ENCODE data around the gene C2orf80.
A peak's percentile ranks its signal among the peaks of the same experiment; 100 is the strongest.
"Not testable (repeated sequence)": the region's sequence is repeated elsewhere in the genome, so short reads cannot be mapped to it uniquely, and the experiment has no call there.

C2orf80 gene

GRCh38 chr2:208142240-208142924 lies 47.4 kb downstream of the C2orf80 start:
- Histone ChIP-seq H3K9me3 (replicated peaks in 1 of 2; ENCODE audit: control insufficient read depth in 2 of 2, insufficient read depth in 1 of 2, low read depth in 1 of 2, low read length in 2 of 2) (no peaks in the 10 kb centered on the region), H3K14ac (ENCODE audit: low read length) (no peak overlapping the region), H3K23ac (ENCODE audit: low read depth, low read length, poor library complexity) (no peak overlapping the region), H3K27ac (replicated peaks; ENCODE audit: low read length) (no peak overlapping the region), H3K4me3 (ENCODE audit: low read length in 2 of 2) (no peak overlapping the region), H3K4me1 (ENCODE audit: control insufficient read depth in 2 of 2, insufficient read depth in 1 of 2, low read depth in 1 of 2, low read length in 2 of 2) (peaks cover under 1 to 5% of the 10 kb centered on the region in 2 donors), H3K4me2 (ENCODE audit: insufficient read depth, low read length, poor library complexity, severe bottlenecking) (no peak overlapping the region), H2BK120ac (ENCODE audit: low read depth, low read length) (no peak overlapping the region), H3K27me3 (ENCODE audit: control insufficient read depth in 3 of 3, insufficient read depth in 3 of 3, low read depth in 1 of 3, low read length in 3 of 3) (no peaks in the 10 kb centered on the region), H2BK15ac (ENCODE audit: low read length) (no peak overlapping the region), H3K79me1 (ENCODE audit: low read depth, low read length) (no peaks in the 10 kb centered on the region), H2AFZ (ENCODE audit: low read length) (peak overlapping the region; percentile 28), H3K18ac (ENCODE audit: low read length) (peak overlapping the region; percentile 8), H3K36me3 (replicated peaks in 1 of 2; ENCODE audit: control insufficient read depth in 2 of 2, insufficient read depth in 2 of 2, low read length in 2 of 2) (no peaks in the 10 kb centered on the region), H4K8ac (ENCODE audit: low read depth, low read length) (no peak overlapping the region), H2BK5ac (ENCODE audit: low read length) (no peak overlapping the region), H2AK5ac (ENCODE audit: low read depth, low read length) (no peak overlapping the region), H2BK12ac (ENCODE audit: low read length) (no peak overlapping the region), H3K4ac (ENCODE audit: low read length) (no peak overlapping the region), H4K91ac (ENCODE audit: low read depth, low read length, poor library complexity) (no peak overlapping the region), H3K9ac (ENCODE audit: low read depth, low read length, poor library complexity) (no peak overlapping the region)
- no CpG with 5 or more reads among the region's 8 CpGs for WGBS, 2 donors (ENCODE audit: extremely low coverage in 2 of 2, insufficient read length in 2 of 2, insufficient replicate concordance in 1 of 2)
- no peak for DNase-seq (ENCODE audit: low spot score)

- H4K91ac ChIP-seq (ENCODE audit: low read depth, low read length, poor library complexity), result no peak overlapping the region
- H2BK15ac ChIP-seq (ENCODE audit: low read length), result no peak overlapping the region
- no peak for DNase-seq (ENCODE audit: low spot score)
- H2AFZ ChIP-seq (ENCODE audit: low read length), result peak overlapping the region; percentile 5
- H2AK5ac ChIP-seq (ENCODE audit: low read depth, low read length), result no peak overlapping the region
- H3K9ac ChIP-seq (ENCODE audit: low read depth, low read length, poor library complexity), result no peak overlapping the region
- H2BK120ac ChIP-seq (ENCODE audit: low read depth, low read length), result no peak overlapping the region
- H3K23ac ChIP-seq (ENCODE audit: low read depth, low read length, poor library complexity), result no peak overlapping the region
- H3K4me3 ChIP-seq (ENCODE audit: low read length in 2 of 2), result no peak overlapping the region
- no peak overlapping the region for H3K27ac ChIP-seq (replicated peaks; ENCODE audit: low read length)
- no peaks in the 10 kb centered on the region for H3K79me1 ChIP-seq (ENCODE audit: low read depth, low read length)
- WGBS, 2 donors (ENCODE audit: extremely low coverage in 2 of 2, insufficient read length in 2 of 2, insufficient replicate concordance in 1 of 2), result no CpG with 5 or more reads among the region's 18 CpGs
- H3K14ac ChIP-seq (ENCODE audit: low read length), result no peak overlapping the region
- no peak overlapping the region for H2BK12ac ChIP-seq (ENCODE audit: low read length)
- H3K9me3 ChIP-seq (replicated peaks in 1 of 2; ENCODE audit: control insufficient read depth in 2 of 2, insufficient read depth in 1 of 2, low read depth in 1 of 2, low read length in 2 of 2), result peaks cover 0 to 3% of the 10 kb centered on the region in 2 donors
- H3K4me2 ChIP-seq (ENCODE audit: insufficient read depth, low read length, poor library complexity, severe bottlenecking), result no peak overlapping the region
- no peak overlapping the region for H2BK5ac ChIP-seq (ENCODE audit: low read length)
- H3K4ac ChIP-seq (ENCODE audit: low read length), result no peak overlapping the region
- no peaks in the 10 kb centered on the region for H3K27me3 ChIP-seq (ENCODE audit: control insufficient read depth in 3 of 3, insufficient read depth in 3 of 3, low read depth in 1 of 3, low read length in 3 of 3)
- no peaks in the 10 kb centered on the region for H3K36me3 ChIP-seq (replicated peaks in 1 of 2; ENCODE audit: control insufficient read depth in 2 of 2, insufficient read depth in 2 of 2, low read length in 2 of 2)
- peaks cover 2 to 7% of the 10 kb centered on the region in 2 donors for H3K4me1 ChIP-seq (ENCODE audit: control insufficient read depth in 2 of 2, insufficient read depth in 1 of 2, low read depth in 1 of 2, low read length in 2 of 2)
- H4K8ac ChIP-seq (ENCODE audit: low read depth, low read length), result no peak overlapping the region
- H3K18ac ChIP-seq (ENCODE audit: low read length), result no peak overlapping the region
These were observed 50.4 kb downstream of the C2orf80 start for GRCh38 chr2:208139447-208139846.

GRCh38 chr2:208138334-208138733 lies 51.5 kb downstream of the C2orf80 start:
- not testable (repeated sequence) for H3K36me3 ChIP-seq (replicated peaks in 1 of 2; ENCODE audit: control insufficient read depth in 2 of 2, insufficient read depth in 2 of 2, low read length in 2 of 2); H3K23ac ChIP-seq (ENCODE audit: low read depth, low read length, poor library complexity); H4K8ac ChIP-seq (ENCODE audit: low read depth, low read length); H3K27ac ChIP-seq (replicated peaks; ENCODE audit: low read length); H2BK5ac ChIP-seq (ENCODE audit: low read length); H3K79me1 ChIP-seq (ENCODE audit: low read depth, low read length); H2BK12ac ChIP-seq (ENCODE audit: low read length); H2BK15ac ChIP-seq (ENCODE audit: low read length); H3K9ac ChIP-seq (ENCODE audit: low read depth, low read length, poor library complexity); H3K4me2 ChIP-seq (ENCODE audit: insufficient read depth, low read length, poor library complexity, severe bottlenecking); H3K4me3 ChIP-seq (ENCODE audit: low read length in 2 of 2); H3K27me3 ChIP-seq (ENCODE audit: control insufficient read depth in 3 of 3, insufficient read depth in 3 of 3, low read depth in 1 of 3, low read length in 3 of 3); H3K9me3 ChIP-seq (replicated peaks in 1 of 2; ENCODE audit: control insufficient read depth in 2 of 2, insufficient read depth in 1 of 2, low read depth in 1 of 2, low read length in 2 of 2); DNase-seq (ENCODE audit: low spot score); H3K4ac ChIP-seq (ENCODE audit: low read length); H2AFZ ChIP-seq (ENCODE audit: low read length); H2BK120ac ChIP-seq (ENCODE audit: low read depth, low read length); H4K91ac ChIP-seq (ENCODE audit: low read depth, low read length, poor library complexity); H3K14ac ChIP-seq (ENCODE audit: low read length); H2AK5ac ChIP-seq (ENCODE audit: low read depth, low read length); H3K4me1 ChIP-seq (ENCODE audit: control insufficient read depth in 2 of 2, insufficient read depth in 1 of 2, low read depth in 1 of 2, low read length in 2 of 2); H3K18ac ChIP-seq (ENCODE audit: low read length)
- no CpG with 5 or more reads among the region's 7 CpGs for WGBS, 2 donors (ENCODE audit: extremely low coverage in 2 of 2, insufficient read length in 2 of 2, insufficient replicate concordance in 1 of 2)

GRCh38 chr2:208136716-208137094 lies 53.1 kb downstream of the C2orf80 start:
- Histone ChIP-seq H2BK120ac (ENCODE audit: low read depth, low read length) (no peak overlapping the region), H2AK5ac (ENCODE audit: low read depth, low read length) (no peak overlapping the region), H2BK12ac (ENCODE audit: low read length) (no peak overlapping the region), H2BK5ac (ENCODE audit: low read length) (no peak overlapping the region), H3K79me1 (ENCODE audit: low read depth, low read length) (no peaks in the 10 kb centered on the region), H3K14ac (ENCODE audit: low read length) (no peak overlapping the region), H3K27ac (replicated peaks; ENCODE audit: low read length) (no peak overlapping the region), H3K18ac (ENCODE audit: low read length) (no peak overlapping the region), H4K91ac (ENCODE audit: low read depth, low read length, poor library complexity) (no peak overlapping the region), H3K27me3 (ENCODE audit: control insufficient read depth in 3 of 3, insufficient read depth in 3 of 3, low read depth in 1 of 3, low read length in 3 of 3) (no peaks in the 10 kb centered on the region), H3K4me2 (ENCODE audit: insufficient read depth, low read length, poor library complexity, severe bottlenecking) (no peak overlapping the region), H3K9me3 (replicated peaks in 1 of 2; ENCODE audit: control insufficient read depth in 2 of 2, insufficient read depth in 1 of 2, low read depth in 1 of 2, low read length in 2 of 2) (peaks cover 0 to 3% of the 10 kb centered on the region in 2 donors), H2AFZ (ENCODE audit: low read length) (no peak overlapping the region), H4K8ac (ENCODE audit: low read depth, low read length) (no peak overlapping the region), H3K4ac (ENCODE audit: low read length) (no peak overlapping the region), H3K23ac (ENCODE audit: low read depth, low read length, poor library complexity) (no peak overlapping the region), H3K4me3 (ENCODE audit: low read length in 2 of 2) (no peak overlapping the region), H3K4me1 (ENCODE audit: control insufficient read depth in 2 of 2, insufficient read depth in 1 of 2, low read depth in 1 of 2, low read length in 2 of 2) (peaks cover 2 to 7% of the 10 kb centered on the region in 2 donors), H3K36me3 (replicated peaks in 1 of 2; ENCODE audit: control insufficient read depth in 2 of 2, insufficient read depth in 2 of 2, low read length in 2 of 2) (no peaks in the 10 kb centered on the region), H3K9ac (ENCODE audit: low read depth, low read length, poor library complexity) (no peak overlapping the region), H2BK15ac (ENCODE audit: low read length) (no peak overlapping the region)
- no CpG with 5 or more reads among the region's 2 CpGs for WGBS, 2 donors (ENCODE audit: extremely low coverage in 2 of 2, insufficient read length in 2 of 2, insufficient replicate concordance in 1 of 2)
- DNase-seq (ENCODE audit: low spot score), result no peak

All from neuronal stem cell (in vitro differentiated cells).